GM21717 (cell line): ENCODE measurements around the gene VWA8.
"Not testable (repeated sequence)": the region's sequence is repeated elsewhere in the genome, so short reads cannot be mapped to it uniquely, and the experiment has no call there.

Experiments
- ATAC-seq: cut with Tn5 transposase; IDR thresholded peaks from one replicate; pipeline ENCODE4 v1.9.1; 2021; ENCODE audit warnings: mild to moderate bottlenecking, moderate library complexity; ENCODE audit not compliant: unreplicated experiment

VWA8 gene

DNA sequence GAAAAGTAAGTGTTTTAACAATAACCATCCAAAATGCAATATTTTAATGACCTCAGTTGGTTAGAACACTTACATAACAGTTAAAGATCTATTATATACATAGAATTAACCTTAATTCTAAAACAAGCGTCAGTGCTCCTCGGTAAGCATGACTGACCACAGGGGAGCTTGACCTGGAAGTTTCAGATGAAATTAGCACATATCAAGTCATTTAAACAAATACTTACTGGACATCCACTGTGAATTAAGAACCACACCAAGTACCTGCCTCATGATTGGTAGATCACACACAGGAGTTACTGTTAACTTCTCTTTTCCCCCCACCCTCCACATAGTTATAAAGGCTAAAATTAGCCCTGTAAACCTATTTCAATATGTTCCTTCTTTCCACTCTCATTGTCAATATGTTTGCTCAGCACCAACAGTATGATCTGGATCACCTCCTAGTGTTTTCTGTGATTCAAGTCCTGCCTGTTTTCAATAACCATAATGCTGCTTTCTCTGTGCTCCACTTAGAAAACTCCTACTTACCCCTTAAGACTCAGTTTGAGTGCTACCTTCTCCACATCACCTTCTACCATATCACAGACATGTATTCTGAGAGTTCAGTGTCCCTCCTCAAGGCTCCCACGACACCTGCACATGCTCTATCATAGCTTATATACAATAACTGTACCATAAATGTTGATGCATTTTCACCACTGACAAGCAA lies 209.0 kb downstream of the VWA8 start:
- no peak for ATAC-seq

DNA sequence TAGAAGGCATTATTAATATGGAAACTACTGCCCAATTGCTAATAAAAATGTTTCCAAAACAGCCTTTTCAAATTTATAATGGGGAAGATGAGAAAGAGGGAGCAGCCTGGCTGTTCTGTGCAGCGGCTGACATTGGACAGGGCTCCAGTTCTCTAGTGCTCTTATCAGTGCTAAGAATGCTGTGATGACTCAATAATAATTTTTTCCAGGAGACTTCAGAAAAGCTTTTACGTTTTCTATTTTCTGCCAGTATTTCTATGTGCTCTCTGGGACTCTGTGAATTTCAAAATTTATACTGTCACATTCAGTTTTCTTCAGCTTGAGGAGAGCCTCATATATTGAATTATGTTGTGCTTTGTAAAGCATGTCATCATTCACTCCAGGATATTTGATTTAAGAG lies 209.6 kb downstream of the VWA8 start:
- ATAC-seq, result no peak

DNA sequence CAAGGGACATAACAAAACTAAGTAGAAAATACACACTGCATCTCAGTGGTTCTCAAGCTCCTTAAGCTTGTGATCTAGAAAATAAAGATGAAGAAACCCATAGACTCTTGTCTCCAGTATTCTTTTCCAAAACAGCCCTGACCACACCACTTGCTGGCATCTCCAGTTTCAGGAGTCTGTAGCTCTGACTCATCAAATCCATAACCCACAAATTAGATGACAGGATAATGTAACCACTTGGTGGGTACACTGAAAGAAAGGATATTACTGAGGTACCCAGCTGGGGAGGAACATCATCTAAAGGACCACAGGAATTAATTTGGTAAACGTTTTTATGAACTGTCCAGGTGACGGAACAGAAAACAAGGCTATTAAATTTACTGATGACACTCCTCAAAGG lies 214.7 kb downstream of the VWA8 start:
- no peak for ATAC-seq

GRCh38 chr13:41745496-41745895 lies 215.4 kb downstream of the VWA8 start:
- ATAC-seq, result not testable (repeated sequence)

- ATAC-seq, result no peak
Observed at GRCh38 chr13:41742917-41743552, 217.9 kb downstream of the VWA8 start.

GRCh38 chr13:41740479-41740878 lies 220.4 kb downstream of the VWA8 start:
- ATAC-seq, result no peak

DNA sequence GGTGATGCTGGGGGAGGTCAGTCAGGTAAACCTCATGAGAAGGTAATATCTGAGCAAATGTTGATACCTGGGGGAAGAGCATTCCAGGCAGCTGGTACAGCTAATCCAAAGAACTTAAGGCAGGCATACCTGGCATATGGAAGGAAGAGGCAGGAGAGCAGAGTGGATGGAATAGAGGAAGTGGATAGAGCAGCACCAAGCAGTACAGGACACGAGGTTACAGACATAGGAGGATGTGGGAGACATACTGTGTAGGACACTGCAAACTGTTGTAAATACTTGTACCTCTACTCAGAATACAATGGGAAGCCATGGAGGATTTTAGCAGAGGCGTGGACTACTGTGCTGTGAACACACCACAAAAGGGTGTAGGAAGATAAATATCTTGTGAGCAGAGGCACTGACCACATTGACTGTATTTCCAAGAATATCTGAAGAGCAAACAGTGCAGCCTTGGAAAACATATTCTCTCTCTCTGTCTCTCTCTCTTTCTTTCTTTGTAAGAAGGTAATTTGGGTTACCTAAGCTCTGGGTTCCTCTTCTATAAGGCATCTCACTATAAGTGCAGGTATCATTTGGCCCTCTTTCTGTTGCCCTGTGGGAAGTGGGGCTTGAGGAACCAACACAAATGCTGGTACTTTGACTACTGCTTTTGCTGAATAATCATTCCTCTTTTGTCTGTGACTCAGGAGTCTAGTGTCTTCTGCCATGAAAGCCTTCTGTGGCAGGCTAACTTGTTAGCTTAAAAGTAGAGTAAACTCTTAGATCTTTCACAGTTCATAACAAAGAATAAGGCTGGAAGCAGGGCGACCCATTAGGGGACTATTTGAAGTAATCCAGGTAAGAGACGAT lies 238.0 kb downstream of the VWA8 start:
- ATAC-seq, result no peak

- no peak for ATAC-seq
Observed at GRCh38 chr13:41720839-41721561, 239.9 kb downstream of the VWA8 start.

GRCh38 chr13:41716236-41716635 lies 244.7 kb downstream of the VWA8 start:
- ATAC-seq, result no peak

- ATAC-seq, result no peak
Observed at GRCh38 chr13:41713405-41713804, 247.5 kb downstream of the VWA8 start.

GRCh38 chr13:41710771-41711170 lies 250.1 kb downstream of the VWA8 start:
- ATAC-seq, result no peak

- no peak for ATAC-seq
Observed at GRCh38 chr13:41709511-41709910, 251.4 kb downstream of the VWA8 start.

GRCh38 chr13:41708713-41709112 lies 252.2 kb downstream of the VWA8 start:
- no peak for ATAC-seq

DNA sequence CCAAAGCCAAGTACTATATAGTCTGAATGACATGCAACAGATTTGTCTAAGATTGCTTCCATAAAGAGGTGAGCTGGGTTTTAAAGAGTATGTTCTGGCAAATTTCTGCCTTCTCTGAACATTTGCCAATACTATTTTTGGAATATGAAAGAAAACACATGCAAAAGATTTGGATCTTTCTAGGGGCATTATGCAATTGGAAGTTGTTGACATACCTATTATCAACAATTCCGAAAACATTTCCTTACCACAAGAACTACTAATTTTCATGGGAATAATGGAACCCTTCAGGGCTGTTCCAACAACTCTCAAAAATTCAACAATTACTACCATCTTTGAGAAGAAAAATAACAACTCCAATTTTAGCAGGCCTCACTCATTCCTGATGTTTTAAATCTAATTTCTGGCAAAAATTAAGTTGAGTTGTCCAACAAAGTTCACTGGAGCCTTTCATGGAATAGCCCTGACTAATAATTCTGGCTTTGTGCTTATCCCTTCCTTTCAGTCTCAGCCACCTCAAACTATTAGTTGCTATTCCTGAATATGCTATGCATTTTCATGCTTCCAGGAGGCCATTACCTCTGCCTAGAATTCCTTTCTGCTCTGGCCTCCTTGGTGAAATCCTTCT lies 253.6 kb downstream of the VWA8 start:
- no peak for ATAC-seq

- no peak for ATAC-seq
Observed at GRCh38 chr13:41706152-41706551, 254.8 kb downstream of the VWA8 start.

DNA sequence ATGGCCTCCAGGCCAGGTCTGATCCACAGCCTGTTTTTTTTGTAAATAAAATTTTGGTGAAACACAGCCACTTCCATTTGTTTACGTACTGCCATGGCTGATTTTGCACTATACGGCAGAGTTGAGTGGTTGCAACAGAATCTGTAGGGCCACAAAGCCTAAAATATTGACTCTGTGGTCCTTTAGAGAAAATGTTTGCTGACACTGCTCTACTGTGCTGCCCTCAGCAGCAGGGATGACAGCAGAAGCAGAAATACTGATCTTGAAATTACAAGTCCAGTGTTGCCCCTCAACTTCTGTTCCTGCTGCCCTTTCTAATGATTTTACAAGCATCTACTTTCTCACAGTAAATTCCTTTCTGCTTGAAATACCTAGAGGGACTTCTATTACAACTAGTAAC lies 258.4 kb downstream of the VWA8 start:
- no peak for ATAC-seq

- ATAC-seq, result no peak
Observed at GRCh38 chr13:41701676-41702075, 259.2 kb downstream of the VWA8 start.

GRCh38 chr13:41700790-41701310 lies 260.1 kb downstream of the VWA8 start:
- no peak for ATAC-seq

- no peak for ATAC-seq
Observed at GRCh38 chr13:41699759-41700158, 261.1 kb downstream of the VWA8 start.

- ATAC-seq, result no peak
Observed at GRCh38 chr13:41697578-41697977, 263.3 kb downstream of the VWA8 start.
